Inflammatory macrophage treated with lipopolysaccharide for 4 hours (primary cell): ENCODE measurements around the gene IQCK.
"Not testable (repeated sequence)": the region's sequence is repeated elsewhere in the genome, so short reads cannot be mapped to it uniquely, and the experiment has no call there.

Experiments used
- DNase-seq: peaks from one replicate; pipeline ENCODE4 v3.0.0-alpha.2; 2020

Gene IQCK

DNA sequence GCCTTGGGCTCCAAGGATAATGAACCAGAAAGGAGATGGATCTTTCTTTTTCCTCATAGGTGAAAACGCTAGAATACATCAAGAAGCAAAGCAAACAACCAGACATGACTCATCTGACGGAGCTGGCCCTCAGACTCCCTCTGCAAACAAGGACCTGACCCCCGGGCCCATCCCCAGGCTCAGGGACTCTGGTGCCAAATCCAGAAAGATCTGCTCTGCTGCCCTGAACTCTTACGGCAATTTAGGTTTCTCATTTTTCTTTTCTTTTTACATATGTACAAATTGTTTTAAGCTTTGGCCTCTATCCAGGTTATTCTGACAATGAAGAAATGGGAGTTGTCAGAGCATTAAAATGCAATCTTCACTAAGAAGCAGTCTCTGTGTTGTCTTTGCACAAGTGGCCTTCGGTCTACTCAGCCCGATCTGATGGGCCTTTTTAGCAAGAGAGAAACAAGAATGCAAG, 17.7 kb upstream of the IQCK start:
- no peak for DNase-seq

DNA sequence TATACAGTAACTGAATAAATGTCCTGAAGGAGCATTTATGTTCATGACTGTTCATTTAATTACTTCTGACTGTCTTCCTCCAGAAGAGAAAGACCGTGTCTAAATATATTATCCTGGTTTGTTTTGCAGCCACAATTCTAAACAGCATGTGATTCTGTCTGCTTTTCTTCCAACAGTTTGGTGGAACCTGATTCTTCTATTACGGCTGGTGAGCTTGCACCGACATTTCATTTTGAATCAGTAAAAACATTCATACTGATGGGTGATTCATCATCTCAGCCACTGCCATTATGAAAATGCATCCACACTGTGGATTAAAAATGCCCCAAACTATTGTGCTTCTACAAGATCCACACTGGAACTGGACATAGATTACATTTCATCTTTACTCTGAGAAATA, 17.0 kb upstream of the IQCK start:
- DNase-seq = no peak

DNA sequence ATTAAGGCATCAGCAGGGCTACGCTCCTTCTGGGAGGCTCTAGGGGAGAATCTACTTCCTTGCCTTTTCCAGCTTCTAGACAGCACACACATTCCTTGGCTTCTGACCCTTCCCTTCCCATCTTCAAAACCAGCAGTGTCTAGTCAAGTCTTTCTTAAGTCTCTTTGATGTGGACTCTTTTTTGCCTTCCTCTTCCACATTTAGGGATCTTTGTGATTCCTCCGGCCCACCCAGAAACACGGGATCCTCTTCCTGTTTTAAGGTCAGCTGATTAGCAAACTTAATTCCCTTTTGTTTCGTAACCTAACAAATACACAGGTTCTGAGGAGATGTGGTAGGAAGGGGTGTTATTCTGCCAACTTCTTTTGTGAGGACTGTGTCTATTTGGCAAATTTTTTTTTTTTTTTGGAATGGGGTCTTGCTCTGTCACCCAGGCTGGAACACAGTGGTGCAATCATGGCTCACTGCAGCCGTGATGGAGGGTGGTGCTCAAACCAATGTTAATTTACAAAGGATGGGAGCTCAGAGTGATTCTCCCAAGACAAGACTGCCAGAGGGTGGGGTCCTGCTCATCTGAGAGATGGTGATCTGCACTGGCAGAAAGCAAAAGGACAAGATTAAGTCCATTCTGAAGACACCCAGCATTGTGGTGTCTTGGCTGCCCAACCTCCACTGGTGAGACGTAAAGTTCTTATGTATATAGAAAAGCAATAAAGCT, 14.7 kb upstream of the IQCK start:
- DNase-seq = peak; percentile 71

- peak; percentile 32 for DNase-seq
Observed at GRCh38 chr16:19704321-19705145, 13.5 kb upstream of the IQCK start.

GRCh38 chr16:19705146-19705501, 12.9 kb upstream of the IQCK start:
- DNase-seq = no peak

- DNase-seq = peak; percentile 21
Observed at GRCh38 chr16:19705843-19706242, 12.2 kb upstream of the IQCK start.

- DNase-seq = no peak
Observed at GRCh38 chr16:19706846-19707245, 11.2 kb upstream of the IQCK start.

- DNase-seq = no peak
Observed at GRCh38 chr16:19707569-19708295, 10.3 kb upstream of the IQCK start.

DNA sequence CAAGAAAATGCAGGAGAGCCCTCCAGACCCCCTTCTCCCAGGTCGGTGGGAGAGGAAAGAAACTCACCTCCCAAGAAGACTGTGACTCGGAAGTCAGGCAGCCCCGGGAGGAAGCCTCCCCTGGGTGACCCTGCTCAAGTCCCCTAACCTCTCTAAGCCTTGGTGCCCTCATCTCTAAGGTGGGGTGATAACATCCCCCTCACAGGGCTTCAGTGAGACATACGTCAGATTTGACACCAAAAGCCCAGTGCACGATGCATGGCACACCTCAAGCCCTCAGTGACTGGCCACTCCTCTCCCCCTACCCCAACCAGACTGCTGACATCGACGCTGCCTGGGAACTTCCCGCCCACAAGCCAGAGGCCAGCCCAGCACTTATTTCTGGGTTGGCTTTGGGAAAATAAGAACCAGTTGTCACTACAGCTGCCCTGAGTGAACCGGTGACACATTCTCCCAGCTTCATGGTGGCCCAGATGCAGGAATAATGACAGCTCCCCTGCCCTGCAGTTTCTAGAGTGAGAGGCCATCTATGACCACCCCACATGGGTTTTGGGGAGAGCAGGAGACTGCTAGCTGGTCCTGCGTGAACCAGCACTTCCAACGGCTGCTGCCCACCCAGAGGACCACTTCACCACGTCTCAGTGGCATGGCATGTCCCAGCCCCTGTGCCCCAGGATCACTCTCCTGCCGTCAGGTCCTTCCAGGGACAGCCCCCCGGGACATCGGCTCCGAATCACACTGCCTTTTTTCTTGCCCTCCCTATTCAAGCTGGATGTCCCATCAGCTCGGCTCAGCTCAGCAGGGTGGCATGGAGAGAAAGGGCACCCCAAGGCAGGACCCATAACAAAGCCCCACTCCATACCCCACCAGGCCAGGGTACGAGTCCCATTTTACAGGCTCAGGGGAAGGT, 9.5 kb upstream of the IQCK start:
- no peak for DNase-seq

- DNase-seq = no peak
Observed at GRCh38 chr16:19709381-19710136, 8.5 kb upstream of the IQCK start.

- no peak for DNase-seq
Observed at GRCh38 chr16:19710191-19710908, 7.7 kb upstream of the IQCK start.

DNA sequence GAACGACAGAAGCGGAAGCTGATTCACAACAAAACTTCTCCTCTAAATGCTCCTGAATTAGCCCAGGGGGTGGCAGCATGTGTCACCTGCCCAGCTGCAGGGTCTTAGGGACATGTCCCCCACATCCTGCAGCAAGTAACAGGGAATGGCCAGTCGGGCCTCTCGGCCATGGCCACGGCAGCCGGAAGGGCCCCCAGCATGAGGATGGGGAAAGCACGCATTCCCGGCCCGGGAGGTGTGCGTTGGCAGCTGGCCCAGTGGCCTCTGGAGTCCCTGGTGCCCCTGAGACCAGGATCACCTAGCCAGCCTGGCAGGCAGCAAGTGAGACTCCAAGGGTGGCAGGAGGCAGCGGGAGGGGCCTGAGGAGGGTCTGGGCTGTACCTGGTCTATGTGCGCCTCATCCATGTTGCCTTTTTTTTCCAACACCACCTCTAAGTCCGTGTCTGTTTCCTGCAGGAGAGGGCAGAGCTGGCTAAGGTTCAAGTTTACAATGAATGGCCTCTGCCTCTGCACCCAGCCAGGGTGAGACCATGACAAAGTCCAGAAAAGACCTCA, 7.0 kb upstream of the IQCK start:
- no peak for DNase-seq

- DNase-seq = no peak
Observed at GRCh38 chr16:19711643-19712042, 6.4 kb upstream of the IQCK start.

- DNase-seq = no peak
Observed at GRCh38 chr16:19712418-19713058, 5.5 kb upstream of the IQCK start.

- DNase-seq = no peak
Observed at GRCh38 chr16:19713697-19714096, 4.4 kb upstream of the IQCK start.

DNA sequence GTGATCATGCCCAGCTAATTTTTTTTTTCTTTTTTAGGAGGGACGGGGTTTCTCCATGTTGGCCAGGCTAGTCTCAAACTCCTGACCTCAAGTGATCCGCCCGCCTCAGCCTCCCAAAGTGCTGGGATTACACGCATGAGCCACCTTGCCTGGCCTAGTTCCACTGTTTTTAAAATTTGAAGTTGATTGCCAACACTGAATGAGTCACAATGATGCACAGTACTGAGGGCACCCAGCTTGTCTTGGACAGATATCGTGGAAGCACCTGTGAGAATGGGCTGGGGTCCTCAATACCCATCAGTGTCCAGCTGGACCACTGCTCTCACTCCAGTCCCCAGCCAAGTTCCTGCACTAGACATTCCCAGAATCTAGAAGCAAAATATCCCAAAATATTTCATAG, 2.5 kb upstream of the IQCK start:
- DNase-seq = no peak

- no peak for DNase-seq
Observed at GRCh38 chr16:19716183-19716582, 1.9 kb upstream of the IQCK start.

DNA sequence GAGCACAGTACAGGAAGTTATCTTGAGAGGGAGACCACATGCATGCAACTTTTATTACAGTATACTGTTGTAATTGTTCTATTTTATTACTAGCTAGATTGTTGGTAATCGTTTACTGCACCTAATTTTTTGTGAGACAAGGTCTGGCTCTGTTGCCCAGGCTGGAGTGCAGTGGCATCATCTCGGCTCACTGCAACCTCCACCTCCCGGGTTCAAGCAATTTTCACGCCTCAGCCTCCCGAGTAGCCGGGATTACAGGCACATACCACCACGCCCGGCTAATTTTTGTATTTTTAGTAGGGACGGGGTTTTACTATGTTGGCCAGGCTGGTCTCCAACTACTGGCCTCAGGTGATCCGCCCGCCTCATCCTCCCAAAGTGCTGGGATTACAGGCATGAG, 1.3 kb upstream of the IQCK start:
- not testable (repeated sequence) for DNase-seq

- no peak for DNase-seq
Observed at GRCh38 chr16:19717314-19717713, 757 bp upstream of the IQCK start.

GRCh38 chr16:19718624-19718965, 524 bp downstream of the IQCK start:
- peak; percentile 7 for DNase-seq
